HG03064 (cell line): ENCODE measurements around the gene CAPN12.
"Not testable (repeated sequence)": the region's sequence is repeated elsewhere in the genome, so short reads cannot be mapped to it uniquely, and the experiment has no call there.

Experiments
- ATAC-seq: cut with Tn5 transposase; IDR thresholded peaks from one replicate; pipeline ENCODE4 v1.9.1; 2021; ENCODE audit warnings: low read depth; ENCODE audit not compliant: unreplicated experiment

The CAPN12 gene, protein sequence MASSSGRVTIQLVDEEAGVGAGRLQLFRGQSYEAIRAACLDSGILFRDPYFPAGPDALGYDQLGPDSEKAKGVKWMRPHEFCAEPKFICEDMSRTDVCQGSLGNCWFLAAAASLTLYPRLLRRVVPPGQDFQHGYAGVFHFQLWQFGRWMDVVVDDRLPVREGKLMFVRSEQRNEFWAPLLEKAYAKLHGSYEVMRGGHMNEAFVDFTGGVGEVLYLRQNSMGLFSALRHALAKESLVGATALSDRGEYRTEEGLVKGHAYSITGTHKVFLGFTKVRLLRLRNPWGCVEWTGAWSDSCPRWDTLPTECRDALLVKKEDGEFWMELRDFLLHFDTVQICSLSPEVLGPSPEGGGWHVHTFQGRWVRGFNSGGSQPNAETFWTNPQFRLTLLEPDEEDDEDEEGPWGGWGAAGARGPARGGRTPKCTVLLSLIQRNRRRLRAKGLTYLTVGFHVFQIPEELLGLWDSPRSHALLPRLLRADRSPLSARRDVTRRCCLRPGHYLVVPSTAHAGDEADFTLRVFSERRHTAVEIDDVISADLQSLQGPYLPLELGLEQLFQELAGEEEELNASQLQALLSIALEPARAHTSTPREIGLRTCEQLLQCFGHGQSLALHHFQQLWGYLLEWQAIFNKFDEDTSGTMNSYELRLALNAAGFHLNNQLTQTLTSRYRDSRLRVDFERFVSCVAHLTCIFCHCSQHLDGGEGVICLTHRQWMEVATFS

DNA sequence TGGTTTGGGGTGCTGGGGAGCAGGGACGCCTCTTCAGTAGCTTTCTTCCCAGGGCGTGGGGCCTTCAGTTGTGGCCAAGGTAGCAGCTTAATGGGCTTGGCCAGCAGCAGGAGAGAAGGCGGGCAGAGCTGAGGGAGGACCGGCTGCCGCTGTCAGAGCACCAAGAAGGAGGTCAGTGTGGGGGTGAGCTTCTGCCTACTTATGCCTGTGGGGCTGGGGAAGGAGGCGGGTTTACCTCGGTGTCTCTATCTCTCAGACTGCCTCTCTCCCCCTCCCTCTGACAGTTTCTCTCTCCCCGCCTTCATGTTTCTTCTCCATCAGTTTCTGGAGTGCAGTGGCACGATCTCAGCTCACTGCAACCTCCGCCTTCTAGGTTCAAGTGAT, at the start of gene CAPN12:
CAPN12 (minus strand) TSS at position 177 of the 384 bp plus-strand sequence. CDS start 309 bp downstream, outside the sequence.
- ATAC-seq = no peak

DNA sequence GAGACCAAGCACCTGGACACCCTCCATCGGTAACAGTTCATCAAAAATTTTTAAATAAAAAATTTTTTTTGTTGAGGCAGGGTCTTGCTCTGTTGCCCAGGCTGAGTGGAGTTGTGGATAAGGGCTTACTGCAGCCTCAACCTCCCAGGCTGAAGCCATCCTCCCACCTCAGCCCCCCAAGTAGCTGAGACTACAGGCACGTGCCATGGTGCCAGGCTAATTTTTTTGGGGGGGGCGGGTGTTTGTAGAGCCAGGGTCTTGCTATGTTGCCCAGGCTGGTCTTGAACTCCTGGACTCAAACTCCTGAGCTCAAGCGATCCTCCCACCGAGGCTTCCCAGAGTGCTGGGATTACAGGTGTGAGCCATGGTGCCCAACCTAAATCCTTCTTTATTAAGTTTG, 49.4 kb upstream of the CAPN12 start:
- no peak for ATAC-seq

DNA sequence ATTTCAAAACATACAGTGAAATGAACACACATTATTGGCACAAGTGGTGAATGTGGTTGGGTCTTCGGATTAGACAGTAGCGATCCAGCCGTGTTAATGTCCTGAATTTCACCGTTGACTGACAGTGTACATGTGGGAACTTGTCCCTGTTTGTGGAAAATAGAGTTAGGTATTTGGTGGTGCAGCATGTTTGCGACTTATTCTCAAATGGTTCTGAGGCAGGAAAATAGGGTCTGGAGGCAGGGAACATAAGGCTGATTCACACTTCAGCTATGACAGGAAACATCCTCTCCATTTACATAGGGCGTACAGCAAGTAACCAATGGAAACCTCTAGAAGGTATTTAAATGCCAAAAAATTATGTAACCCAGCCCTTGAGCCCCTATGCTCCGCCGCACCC, 48.9 kb upstream of the CAPN12 start:
- no peak for ATAC-seq

DNA sequence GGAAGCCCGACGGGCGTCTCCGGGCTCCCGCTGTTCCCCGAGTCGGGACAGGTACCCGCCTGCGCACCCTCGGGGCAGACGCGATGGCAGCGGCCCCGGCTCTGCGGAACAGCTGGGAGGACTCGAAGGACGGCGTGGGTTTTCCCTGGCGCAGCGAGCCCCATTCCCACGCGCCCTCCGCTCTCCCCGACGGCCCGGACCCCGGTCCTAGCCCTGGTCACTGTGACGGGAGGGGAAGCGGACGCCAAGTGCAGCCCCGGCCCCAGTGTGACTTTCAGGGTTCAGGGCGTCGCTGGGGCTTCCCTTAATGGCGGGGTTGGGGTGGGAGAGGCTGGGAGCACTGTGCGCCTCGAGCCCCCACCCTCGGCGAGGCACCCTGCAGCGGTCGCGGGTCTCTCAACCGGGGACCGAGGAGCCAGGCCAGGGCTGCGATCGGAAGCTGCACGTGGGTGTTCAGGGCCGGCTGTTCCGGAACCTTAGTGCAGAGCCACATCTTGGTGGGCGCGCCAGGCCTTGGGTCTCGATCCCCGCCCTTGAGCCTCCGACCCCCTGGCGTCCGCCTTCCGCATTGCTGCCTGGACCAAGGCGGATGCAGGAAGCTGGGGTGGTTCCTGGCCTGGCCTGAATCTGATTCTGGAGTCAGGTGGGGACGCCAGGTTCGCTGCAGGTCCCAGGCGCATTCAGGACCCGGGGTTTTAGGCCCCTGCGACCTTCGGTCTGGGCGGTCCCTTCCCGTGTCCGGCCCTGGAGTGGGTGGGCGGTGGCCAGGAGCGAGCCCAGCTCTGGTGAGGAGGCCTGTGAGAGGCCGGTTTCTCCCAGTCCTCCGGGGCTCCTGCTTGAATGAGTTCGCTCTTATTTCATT, 48.2 kb upstream of the CAPN12 start:
- ATAC-seq = no peak

DNA sequence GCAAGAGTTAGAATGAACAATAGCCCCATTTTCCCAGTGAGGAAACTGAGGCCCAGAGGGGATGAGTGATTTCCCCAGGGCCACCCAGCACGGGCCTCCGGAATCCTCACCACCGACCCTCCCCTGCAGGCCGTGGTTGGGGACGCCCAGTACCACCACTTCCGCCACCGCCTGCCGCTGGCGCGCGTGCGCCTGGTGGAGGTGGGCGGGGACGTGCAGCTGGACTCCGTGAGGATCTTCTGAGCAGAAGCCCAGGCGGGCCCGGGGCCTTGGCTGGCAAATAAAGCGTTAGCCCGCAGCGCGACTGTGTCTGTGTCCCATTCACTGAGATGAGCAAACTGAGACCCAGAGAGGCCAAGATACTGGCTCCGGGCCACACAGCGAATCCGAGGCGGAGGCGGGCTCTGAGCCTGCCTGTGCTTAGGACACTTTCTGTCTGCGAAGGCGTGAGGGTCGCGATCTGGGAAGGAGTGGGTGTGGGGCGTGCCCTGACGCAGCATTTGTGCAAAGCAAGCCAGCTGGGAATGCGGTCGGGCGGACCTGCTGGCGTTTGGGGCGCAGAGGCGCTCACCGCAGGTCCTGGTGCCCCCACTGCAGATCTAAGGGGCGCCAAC, 47.3 kb upstream of the CAPN12 start:
- not testable (repeated sequence) for ATAC-seq

DNA sequence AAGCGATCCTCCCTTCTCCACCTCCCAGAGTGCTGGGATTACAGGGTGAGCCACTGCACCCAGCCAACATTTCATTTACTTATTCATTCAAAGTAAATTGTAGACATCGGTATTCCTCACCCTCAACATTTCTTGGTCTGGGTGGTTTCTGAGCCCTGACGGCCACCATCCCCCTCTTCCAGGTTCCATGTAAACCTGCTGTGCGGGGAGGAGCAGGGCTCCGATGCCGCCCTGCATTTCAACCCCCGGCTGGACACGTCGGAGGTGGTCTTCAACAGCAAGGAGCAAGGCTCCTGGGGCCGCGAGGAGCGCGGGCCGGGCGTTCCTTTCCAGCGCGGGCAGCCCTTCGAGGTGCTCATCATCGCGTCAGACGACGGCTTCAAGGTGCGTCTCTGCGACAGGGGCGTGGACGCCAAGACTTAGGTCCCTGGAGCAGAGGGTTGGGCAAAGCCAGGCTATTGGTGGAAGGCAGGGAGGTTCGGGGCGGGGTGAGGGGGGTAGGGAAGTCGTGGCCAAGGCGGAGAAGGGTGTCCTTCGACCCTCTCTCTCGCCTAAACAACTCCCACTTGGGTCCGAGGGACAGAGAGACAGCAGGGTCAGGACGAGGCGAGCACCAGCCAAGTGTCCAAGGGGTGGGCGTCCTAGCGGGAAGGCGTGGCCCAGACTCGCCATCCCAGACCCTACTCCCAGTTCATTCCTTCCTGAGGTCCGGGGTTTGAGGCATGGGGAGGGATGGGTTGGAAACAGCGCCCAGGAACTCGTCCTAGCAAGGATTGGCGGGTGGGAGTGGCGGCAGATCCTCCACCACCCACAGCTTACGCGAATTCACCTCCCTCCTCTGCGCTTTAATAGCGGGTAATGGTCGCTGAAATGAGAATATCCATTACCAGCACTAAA, 46.5 kb upstream of the CAPN12 start:
- ATAC-seq = not testable (repeated sequence)

DNA sequence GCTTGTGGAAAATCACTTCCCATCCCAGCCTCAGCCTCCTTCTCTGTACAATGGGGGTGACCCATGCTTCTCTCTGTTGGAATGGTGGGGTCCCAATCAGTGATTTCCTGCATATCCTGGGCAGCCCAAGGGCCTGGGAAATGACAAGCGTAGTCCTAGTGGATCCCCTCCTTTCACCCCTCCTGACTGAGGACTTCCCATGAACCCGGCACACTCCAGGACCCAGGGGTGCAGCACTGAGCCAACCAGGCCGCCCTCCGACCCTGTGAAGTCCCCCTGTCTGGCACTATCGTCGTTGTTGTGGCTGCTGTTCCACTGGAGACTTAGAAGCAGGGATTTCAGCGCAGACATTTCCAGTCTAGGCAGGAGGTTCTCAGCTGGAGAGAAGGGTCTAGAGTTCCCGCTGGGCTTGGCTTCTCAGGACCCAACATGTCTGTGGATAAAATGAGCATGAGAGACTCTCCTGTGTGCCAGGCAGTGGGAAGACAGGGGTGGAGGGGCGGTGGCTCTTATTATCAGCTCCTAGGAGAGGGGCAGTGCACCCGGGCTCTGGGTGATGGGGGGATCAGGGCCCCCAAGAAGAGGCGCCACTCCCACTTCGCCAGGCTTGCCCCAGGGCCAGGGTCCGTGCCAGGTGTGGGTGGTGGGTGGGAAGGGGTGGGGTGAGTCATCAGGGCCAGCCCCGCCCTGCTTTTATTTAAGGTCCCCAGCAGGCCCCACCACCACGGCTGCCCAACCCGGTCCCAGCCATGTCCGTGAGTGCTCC, 44.4 kb upstream of the CAPN12 start, which contains the start of gene LGALS7B:
LGALS7B (plus strand) TSS at position 723 of the 766 bp plus-strand sequence; CDS start at position 750, 27 bp downstream.
- ATAC-seq = no peak

DNA sequence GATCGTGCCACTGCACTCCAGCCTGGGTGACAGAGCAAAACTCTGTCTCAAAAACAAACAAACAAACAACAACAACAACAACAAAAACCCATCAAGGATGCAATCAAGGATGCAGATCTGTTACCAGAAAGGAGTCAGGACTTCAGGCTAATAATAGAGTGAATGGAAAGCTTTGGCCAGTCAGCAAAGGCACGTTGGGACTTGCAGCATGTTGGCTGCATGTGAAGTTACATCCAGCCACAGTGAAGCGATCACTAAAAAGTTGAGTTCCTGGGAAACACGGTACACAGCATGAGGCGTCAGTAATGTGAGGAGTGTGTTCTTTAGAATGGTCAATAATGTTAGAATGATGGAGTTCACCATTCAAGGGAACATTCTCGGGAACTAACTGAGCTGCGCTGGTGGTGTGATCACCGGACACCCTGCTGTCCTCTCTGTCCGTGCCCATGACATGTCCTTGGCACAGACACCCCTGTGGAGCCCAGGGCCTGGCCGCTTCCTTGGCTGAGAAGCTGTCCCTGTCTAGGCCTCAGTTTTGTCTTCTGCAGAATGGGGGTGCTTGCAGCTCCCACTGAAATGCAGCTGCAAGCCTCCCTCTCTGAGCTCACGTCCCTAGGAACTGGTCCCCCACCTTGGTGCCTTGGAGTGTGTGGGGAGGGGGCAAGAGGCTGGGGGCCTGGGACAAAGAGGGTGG, 42.4 kb upstream of the CAPN12 start:
- ATAC-seq = no peak

DNA sequence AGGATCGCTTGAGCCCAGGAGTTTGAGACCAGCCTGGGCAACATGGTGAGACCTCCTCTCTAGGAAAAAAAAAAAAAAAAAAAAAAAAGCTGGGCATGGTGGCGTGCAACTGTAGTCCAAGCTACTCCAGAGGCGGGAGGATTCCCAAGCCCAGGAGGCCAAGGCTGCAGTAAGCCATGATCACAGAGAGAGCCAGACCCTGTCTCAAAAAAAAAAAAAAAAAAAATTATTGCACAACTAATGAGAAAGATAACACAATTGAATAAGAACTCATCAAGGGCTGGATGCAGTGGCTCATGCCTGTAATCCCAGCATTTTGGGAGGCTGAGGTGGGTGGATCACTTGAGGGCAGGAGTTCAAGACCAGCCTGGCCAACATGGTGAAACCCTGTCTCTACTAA, 41.8 kb upstream of the CAPN12 start:
- ATAC-seq = not testable (repeated sequence)

DNA sequence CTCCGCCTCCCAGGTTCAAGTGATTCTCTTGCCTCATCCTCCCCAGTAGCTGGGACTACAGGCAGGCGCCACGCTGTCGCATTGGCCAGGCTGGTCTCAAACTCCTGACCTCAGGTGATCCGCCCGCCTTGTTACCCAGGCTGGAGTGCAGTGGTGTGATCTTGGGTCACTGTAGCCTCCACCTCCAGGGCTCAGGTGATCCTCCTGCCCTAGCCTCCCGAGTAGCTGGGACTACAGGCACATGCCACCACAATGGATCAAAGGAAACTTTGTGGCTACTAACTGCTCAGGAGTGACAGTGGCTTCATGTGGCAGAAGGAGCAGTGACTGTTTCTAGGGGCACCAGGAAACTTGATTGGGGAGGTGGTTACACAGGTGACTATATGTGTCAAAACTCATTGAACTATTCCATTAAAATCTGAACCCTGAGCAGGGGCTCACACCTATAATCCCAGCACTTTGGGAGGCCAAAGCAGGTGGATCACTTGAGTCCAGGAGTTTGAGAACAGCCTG, 41.0 kb upstream of the CAPN12 start:
- no peak for ATAC-seq

DNA sequence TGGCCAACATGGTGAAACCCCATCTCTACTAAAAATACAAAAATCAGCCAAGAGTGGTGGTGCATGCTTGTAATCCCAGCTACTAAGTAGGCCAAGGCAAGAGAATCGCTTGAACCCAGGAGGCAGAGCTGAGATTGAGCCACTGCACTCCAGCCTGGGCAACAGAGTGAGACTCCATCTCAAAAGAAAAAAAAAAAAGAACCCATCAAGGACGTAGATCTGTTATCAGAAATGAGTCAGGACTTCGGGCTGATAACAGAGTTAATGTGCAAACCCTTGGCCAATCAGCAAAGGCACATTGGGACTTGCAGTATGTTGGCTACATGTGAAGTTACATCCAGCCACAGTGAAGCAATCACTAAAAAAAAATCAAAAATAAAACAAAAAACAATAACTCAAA, 40.0 kb upstream of the CAPN12 start:
- ATAC-seq = no peak

DNA sequence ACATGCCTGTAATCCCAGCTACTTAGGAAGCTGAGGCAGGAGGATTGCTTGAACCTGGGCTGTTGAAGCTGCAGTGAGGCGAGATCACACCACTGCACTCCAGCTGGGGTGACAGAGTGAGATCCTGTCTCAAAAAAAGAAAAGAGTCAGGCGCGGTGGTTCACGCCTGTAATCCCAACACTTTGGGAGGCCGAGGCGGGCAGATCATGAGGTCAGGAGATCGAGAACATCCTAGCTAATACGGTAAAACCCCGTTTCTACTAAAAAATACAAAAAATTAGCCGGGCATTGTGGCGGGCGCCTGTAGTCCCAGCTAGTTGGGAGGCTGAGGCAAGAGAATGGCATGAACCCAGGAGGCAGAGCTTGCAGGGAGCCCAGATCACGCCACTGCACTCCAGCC, 37.9 kb upstream of the CAPN12 start:
- ATAC-seq = not testable (repeated sequence)

DNA sequence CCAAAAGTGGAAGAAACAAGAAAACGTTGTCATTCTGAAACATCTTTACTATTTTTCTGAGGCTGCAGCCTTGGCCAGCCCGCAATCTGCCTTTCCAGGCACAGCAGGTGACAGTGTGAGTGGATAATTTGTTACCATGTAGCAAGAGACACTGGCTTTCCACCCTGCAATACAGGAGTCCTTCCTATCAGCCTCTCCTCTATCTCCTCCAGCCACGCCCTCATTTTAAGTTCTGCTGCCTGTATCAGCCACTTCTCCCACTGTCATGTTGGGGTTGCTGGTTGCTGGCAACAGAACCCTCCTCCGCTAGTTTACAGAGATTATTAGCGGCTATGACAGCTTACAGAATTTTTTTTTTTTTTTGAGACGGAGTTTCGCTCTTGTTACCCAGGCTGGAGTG, 36.8 kb upstream of the CAPN12 start:
- no peak for ATAC-seq

DNA sequence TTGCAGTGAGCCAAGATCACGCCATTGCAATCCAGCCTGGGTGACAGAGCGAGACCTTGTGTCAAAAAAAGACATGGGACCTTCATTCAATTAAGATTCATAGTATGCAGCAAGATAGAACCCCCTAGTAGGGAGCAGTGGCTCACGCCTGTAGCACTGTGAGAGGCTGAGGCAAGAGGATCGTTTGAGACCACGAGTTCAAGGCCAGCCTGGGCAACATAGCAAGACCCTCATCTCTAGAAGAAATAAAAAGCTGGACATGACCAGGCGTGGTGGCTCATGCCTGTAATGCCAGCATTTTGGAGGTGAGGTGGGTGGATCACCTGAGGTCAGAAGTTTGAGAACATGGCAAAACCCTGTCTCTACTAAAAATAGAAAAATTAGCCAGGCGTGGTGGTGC, 36.2 kb upstream of the CAPN12 start:
- ATAC-seq = no peak

DNA sequence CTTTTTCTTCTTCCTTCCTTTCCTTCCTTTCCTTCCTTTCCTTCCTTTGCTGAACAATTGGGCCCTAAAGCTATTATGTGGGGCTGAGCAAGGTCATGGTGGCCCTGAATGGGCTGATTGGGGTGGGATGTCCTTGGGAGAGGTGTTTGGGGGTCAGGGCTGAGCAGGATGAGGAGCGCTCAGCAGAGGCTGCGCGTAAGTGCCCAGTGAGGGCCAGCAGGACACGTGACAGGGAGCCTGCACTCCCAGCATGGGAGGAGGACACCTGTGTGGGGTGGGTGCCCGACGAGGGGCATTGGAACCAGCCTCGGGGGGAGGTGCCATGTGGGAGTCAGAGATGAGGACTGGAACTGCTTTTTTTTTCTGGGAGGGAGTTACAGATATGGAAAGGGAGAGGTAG, 34.5 kb upstream of the CAPN12 start:
- ATAC-seq = no peak

DNA sequence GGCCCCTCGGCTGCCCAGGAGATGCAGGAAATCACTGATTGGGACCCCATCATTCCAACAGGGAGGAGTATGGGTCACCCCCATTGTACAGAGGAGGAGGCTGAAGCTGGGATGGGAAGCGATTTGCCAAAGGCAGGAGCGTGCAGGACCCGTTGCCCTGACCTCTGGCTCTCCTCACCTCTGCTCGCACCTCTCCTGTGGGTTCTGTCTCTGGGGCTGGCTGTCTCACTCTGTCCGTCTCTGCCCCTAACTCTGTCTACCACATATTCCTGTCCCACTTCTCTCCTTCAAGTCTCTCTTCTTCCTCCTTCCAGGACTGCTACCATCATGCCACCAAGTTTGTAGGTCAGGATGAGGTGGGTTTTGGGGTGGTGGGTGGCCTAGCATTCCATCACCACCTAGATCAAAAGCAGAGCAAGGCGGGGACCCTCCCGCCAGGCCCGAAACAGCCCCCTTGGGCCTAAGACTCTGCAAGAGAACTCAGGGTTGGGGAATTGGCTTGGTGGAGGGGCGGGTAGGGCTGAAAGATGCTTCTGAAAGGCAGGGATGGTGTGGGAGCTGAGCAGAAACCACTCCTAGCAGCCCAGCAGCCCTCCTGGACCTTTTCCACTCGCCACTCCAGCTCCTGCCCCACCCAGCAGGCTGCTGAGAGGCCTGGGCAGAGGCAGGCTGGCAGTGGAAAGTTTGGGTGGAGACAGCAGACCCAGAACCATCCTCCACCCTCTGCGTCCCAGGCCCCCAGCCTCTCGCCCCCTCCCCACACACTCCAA, 30.1 kb upstream of the CAPN12 start:
- no peak for ATAC-seq

DNA sequence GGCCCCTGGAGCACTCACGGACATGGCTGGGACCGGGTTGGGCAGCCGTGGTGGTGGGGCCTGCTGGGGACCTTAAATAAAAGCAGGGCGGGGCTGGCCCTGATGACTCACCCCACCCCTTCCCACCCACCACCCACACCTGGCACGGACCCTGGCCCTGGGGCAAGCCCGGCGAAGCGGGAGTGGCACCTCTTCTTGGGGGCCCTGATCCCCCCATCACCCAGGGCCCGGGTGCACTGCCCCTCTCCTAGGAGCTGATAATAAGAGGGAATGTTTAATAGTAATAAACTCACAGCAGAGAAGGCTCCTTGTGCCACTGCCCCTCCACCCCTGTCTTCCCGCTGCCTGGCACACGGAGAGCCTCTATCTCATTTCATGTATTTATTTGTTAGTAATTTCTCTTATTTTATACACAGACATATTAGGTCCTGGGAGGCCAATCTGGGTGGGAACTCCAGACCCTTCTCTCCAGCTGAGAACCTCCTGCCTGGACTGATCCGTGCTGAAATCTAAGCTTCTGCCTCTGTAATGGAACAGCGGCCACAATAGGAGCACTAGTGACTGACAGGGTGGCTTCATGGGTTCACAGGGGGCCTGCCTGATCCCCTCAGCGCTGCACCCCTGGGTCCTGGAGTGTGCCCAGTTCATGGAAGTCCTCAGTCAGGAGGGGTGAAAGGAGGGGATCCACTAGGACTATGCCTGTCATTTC, 29.3 kb upstream of the CAPN12 start, which contains the start of gene LGALS7:
LGALS7 (minus strand) TSS at position 49 of the 709 bp plus-strand sequence; CDS start at position 24, 25 bp downstream.
- no peak for ATAC-seq
